ENCODE measurements around the gene RGS6.

- TF ChIP-seq CTCF (IDR thresholded peaks at IDR 0.05) (no peak), POLR2A (IDR thresholded peaks at IDR 0.05) (no peak), POLR2AphosphoS5 (IDR thresholded peaks at IDR 0.05) (no peak)
These were observed 606.2 kb downstream of the RGS6 start for GRCh38 chr14:72538387-72538786.
